Psoas muscle (tissue), 8 donors: ENCODE results near the gene LRRC1. TPM values are rescaled to one million over a fixed set of nuclear protein-coding genes. Genes with fewer than 3 reads are reported as not detected.

ENCODE experiments used
- ATAC-seq, 4 donors: fragments of 200-7000 bp; cut with Tn5 transposase; one replicate each; pipeline ENCODE4 v1.9.1; 2020; ENCODE audit warnings: moderate library complexity in 3 of 4, mild to moderate bottlenecking in 2 of 4
- DNase-seq, 2 donors: peaks; one replicate each; pipeline ENCODE4 v3.0.0-alpha.2; 2020
- H3K27ac ChIP-seq: fragments of 200-600 bp; one replicate; pipeline ENCODE4 v1.8.0; 2022
- H3K27me3 ChIP-seq, 3 donors: fragments of 200-600 bp in 1 of 3; one replicate each; pipeline versions ENCODE4 v1.6.1 to v1.8.0; 2013 to 2022; ENCODE audit warnings: low read length in 2 of 3, mild to moderate bottlenecking in 2 of 3, moderate library complexity in 1 of 3; ENCODE audit not compliant: insufficient read depth in 3 of 3
- H3K36me3 ChIP-seq, 2 donors: fragments of 200-600 bp in 1 of 2; one replicate each; pipeline versions ENCODE4 v1.6.1 to v1.8.0; 2013 to 2022; ENCODE audit warnings: low read depth in 1 of 2, mild to moderate bottlenecking in 1 of 2, moderate library complexity in 1 of 2; ENCODE audit not compliant: insufficient read depth in 1 of 2
- H3K4me1 ChIP-seq: fragments of 200-600 bp; one replicate; pipeline ENCODE4 v1.8.0; 2022
- H3K4me3 ChIP-seq: fragments of 200-600 bp; one replicate; pipeline ENCODE4 v1.8.0; 2022; ENCODE audit warnings: mild to moderate bottlenecking
- H3K9me3 ChIP-seq: fragments of 200-600 bp; one replicate; pipeline ENCODE4 v1.8.0; 2022
- CTCF ChIP-seq: fragments of 200-600 bp; IDR thresholded peaks from one replicate; pipeline ENCODE4 v1.8.0; 2022; ENCODE audit warnings: antibody characterized with exemption
- WGBS, 3 donors: extraction: QIAGEN DNeasy Blood & Tissue Kit; methylation state at CpG; one replicate each; pipeline versions ENCODE4 v1.1.6 to v1.1.7; 2013; 5-methylcytosine and 5-hydroxymethylcytosine counted together
- intact Hi-C, 2 donors: fragments of 100-400 bp; cut with DNase I; formaldehyde crosslinking; loops; one replicate each; pipeline versions ENCODE4 v1.11.0 to v1.14.2; 2022
- polyA plus RNA-seq, 3 donors: library from polyadenylated mRNA; stranded (reverse); fragments of 200-250 nt; gene quantifications; one replicate each; pipeline ENCODE4 v1.2.3, GENCODE V29; 2013
- total RNA-seq, 4 donors: library from RNA; stranded (reverse); fragmentation: NEBNext Ultra II Directional in 2 of 4; extraction: Animal tissue kit (Norgen Biotek cat#: 25700) in 2 of 4; gene quantifications; one replicate each; pipeline versions ENCODE4 v1.2.1 to v1.2.4, GENCODE V29; 2021 to 2023
- donor health status: healthy with polysubstance abuse.
- donor health status: DM: no; HTN: no; CAD: no; lungs with moderate emphysema.
- donor health status: Bipolar disorder and iron deficiency.
- donor health status: healthy.
- donor health status: DM: yes; HTN: yes; CAD: no.
- donor health status: DM: no; HTN: no; CAD: no.
- donor health status: DM: no; HTN: no; CAD: no.
- donor health status: DM: yes; HTN: yes; CAD: no.

LRRC1 gene
- total and polyA plus RNA-seq, 7 donors, result 0.39 to 1.1 (median 0.46) TPM

GRCh38 chr6:53961679-53962370 lies 167.0 kb downstream of the LRRC1 start:
- no peak for TF ChIP-seq CTCF
- Histone ChIP-seq H3K36me3 (no peaks in the 10 kb centered on the region), H3K9me3 (no peaks in the 10 kb centered on the region), H3K27ac (no peak overlapping the region), H3K27me3 (no peaks in the 10 kb centered on the region), H3K4me3 (no peak overlapping the region), H3K4me1 (no peaks in the 10 kb centered on the region)
- DNase-seq (no peak), ATAC-seq (no peak)
- intact Hi-C loops, result no loop called here
- 35 to 48% (median 37%) methylated on average over 7 of the region's 7 CpGs for WGBS, 3 donors

GRCh38 chr6:53962646-53963045 lies 167.8 kb downstream of the LRRC1 start:
- TF ChIP-seq CTCF, result no peak
- Histone ChIP-seq H3K4me3 (no peak overlapping the region), H3K36me3 (no peaks in the 10 kb centered on the region), H3K27me3 (no peaks in the 10 kb centered on the region), H3K27ac (no peak overlapping the region), H3K4me1 (no peaks in the 10 kb centered on the region), H3K9me3 (no peaks in the 10 kb centered on the region)
- intact Hi-C loops, result no loop called here
- whole genome bisulfite sequencing, 3 donors, result 15 to 34% (median 19%) methylated on average over 2 of the region's 2 CpGs
- ATAC-seq (peak in 1 of 4 donors; percentile 32), DNase-seq (no peak)

- intact Hi-C loops, result no loop called here
- 63 to 82% (median 75%) methylated on average over 2 of the region's 2 CpGs for WGBS, 3 donors
- TF ChIP-seq CTCF, result no peak
Measured at GRCh38 chr6:53967415-53967814, 172.6 kb downstream of the LRRC1 start.

More at GRCh38 chr6:53967415-53967814, 172.6 kb downstream of the LRRC1 start:
- DNase-seq (no peak), ATAC-seq (no peak)
- Histone ChIP-seq H3K36me3 (no peaks in the 10 kb centered on the region), H3K27me3 (no peaks in the 10 kb centered on the region), H3K27ac (no peak overlapping the region), H3K4me3 (no peak overlapping the region), H3K9me3 (no peaks in the 10 kb centered on the region), H3K4me1 (no peaks in the 10 kb centered on the region)

Other genes with a start within 250 kb of the LRRC1 start
- 10 to 100 TPM; 14.0 to 31.9 (median 22.8) TPM for gene GCLC, start 249.9 kb upstream of the LRRC1 start, total RNA-seq
- 10 to 100 TPM in 1 of 3 donors, 1 to 10 TPM in 2; 4.7 to 17.9 (median 9.0) TPM for gene GCLC, start 249.9 kb upstream of the LRRC1 start, polyA plus RNA-seq
- 100 to 1,000 TPM in 1 of 4 donors, 10 to 100 TPM in 3; 40.9 to 213 (median 73.2) TPM for gene KLHL31, start 129.2 kb upstream of the LRRC1 start, total RNA-seq
- gene KLHL31, start 129.2 kb upstream of the LRRC1 start, polyA plus RNA-seq, result 10 to 100 TPM in 1 of 3 donors, 1 to 10 TPM in 2; 5.1 to 22.9 (median 8.2) TPM